ENCODE data around the gene SLC41A1.

SLC41A1 gene

DNA sequence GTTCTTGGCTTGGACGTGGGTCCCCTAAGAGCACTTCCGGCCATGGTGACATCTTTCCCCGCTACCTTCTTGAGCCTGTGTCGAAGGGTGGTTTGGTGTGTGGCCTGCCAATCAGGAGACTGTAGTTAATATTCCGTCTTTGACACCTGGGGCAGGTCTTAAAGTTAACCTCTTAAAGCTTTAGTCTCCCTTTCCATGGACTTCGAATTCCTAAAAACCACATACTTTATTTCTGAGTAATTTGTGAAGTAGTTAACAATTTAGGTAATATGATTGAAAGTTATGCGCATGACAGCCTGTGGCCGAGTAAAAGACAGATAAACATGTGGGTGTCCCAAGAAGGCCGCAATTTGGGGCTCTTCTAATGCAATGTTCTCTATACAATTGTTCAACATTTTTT is 27.6 kb downstream of the SLC41A1 start:
- no peak for DNase-seq

- DNase-seq: no peak
Observed at GRCh38 chr1:205783904-205784303, 29.1 kb downstream of the SLC41A1 start.

- no peak for DNase-seq
Observed at GRCh38 chr1:205783433-205783795, 29.6 kb downstream of the SLC41A1 start.

DNA sequence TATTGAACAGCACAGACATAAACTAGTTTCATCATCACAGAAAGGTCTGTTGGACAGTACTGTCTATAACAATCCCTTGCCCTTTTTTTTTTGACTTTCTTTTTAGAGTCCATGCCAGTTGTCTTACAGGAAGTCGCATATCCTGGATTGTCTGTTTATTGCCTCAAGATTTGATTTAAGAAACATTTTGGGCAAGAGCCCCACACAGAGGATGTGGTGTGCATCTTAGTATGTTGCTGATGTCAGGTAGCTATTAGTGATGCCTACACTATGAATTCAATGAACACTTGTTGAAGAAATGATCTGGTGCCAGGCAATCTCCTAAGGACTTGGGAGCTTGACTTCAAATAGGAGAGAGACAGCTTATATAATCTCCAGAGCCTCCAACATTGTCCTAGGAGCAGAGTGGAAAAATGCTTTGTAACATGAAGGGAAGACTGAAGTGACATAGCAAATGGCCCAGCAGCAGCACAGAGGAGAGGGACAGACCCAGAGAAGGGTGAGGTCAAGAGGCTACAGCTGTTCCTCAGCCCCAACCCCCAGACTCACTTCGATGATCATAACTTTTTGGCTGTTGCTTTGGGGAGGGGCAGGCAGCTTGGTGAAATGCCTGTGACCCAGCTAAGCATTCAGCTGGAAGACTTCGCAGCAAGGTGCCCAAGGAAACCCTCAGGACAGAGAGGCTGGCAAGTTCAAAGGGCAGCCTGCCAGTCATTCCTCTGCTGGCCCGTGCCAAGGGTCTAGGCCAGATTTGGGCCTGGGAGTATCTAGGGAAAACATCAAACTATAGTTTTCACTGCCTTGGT is 30.2 kb downstream of the SLC41A1 start:
- no peak for DNase-seq

- DNase-seq: no peak
Observed at GRCh38 chr1:205780335-205780734, 32.7 kb downstream of the SLC41A1 start.

DNA sequence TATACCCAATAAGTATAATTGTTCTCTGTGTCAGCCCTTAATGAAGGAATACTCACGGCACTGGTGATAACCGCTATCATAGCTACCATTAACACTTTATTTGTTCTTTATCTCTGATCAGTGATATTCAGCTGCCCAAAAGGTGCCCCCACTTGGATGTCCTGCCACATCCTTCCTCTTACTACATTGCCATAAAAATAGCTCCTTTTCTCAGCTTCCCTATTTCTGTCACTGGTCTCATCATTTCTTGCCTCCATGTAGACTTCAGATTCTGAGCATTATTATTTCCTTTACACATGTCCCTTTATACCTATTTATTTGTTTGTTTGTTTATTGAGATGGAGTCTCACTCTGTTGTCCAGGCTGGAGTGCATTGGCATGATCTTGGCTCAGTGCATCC is 35.0 kb downstream of the SLC41A1 start:
- no peak for DNase-seq

- no peak for DNase-seq
Observed at GRCh38 chr1:205775717-205776056, 37.3 kb downstream of the SLC41A1 start.

DNA sequence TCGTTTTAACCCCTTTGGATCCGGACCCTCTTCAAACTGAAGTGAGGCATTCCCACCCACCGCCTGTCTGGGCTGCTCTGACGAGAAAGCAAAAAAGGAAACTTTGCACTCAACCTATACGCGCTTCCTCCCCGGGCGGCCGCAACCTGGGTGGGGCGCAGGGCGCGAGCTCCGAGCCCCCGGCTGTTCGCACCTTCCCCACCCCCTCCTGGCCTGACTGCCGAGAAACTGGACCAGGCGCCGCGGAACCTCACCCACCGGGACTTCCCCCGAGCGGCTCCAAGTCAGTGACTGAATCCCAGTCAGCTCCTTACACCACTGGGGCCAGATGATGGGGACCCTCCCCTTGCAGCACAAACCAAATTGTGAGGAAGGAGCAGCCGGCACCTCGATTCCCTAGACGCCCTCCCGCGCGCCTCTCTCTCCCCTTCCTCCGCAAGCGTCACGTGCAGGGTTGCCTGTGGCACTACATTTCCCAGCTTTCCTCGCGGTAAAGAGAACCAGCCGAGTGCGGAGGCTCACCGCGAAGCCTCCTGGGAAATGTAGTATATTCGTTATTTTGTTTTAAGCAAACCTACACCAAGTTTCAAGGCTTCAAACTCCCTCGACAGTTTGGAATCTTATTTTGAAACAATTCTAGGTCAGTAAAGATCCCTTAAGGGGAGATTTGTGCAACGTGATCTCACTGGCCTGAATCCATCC is 37.8 kb downstream of the SLC41A1 start, which contains the start of gene RAB29:
Gene RAB29 (minus strand): TSS at position 468 of the 702 bp plus-strand sequence. CDS start 526 bp downstream, outside the sequence.
- DNase-seq: peak; percentile 78

DNA sequence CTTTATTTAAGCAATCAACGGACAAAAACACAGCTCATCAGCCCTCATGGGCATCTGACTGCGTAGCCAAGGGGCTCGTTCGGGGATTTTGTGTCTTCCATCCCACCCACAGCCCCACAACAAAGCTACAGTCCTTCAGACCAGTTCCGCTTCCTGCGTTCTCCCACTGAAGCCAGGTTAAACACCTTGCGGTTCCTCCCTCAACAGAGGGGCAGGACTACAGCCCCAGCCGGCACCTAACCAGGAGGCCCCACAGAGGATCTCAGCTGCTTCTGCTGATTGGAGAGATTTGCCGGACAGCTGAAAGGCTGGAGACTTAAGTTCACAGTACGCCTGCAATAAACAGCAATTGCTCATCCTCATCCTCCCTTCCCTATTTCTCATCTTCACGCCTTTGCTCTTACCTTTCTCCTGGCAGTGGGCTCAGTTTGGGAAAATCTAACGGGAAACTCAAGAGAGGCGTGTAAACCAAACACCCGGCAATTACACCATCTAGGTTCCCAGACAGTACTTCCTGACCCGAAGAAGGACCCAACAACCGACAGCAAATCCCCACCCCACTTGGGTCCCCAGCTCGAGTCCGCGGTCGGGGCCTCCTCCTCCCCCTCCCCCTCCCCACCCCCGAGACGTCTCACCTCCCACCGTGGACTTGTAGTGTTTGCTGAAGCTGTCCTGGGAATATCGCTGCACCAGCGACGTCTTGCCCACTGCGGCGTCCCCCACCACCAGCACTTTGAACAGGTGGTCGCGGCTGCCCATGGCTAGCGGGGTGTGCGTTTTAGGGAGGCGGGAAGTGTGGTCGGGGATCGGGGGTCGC is 38.6 kb downstream of the SLC41A1 start:
- peak; percentile 44 for DNase-seq

GRCh38 chr1:205772607-205773032 is 40.4 kb downstream of the SLC41A1 start:
- no peak for DNase-seq

- DNase-seq: no peak
Observed at GRCh38 chr1:205770618-205771017, 42.4 kb downstream of the SLC41A1 start.

DNA sequence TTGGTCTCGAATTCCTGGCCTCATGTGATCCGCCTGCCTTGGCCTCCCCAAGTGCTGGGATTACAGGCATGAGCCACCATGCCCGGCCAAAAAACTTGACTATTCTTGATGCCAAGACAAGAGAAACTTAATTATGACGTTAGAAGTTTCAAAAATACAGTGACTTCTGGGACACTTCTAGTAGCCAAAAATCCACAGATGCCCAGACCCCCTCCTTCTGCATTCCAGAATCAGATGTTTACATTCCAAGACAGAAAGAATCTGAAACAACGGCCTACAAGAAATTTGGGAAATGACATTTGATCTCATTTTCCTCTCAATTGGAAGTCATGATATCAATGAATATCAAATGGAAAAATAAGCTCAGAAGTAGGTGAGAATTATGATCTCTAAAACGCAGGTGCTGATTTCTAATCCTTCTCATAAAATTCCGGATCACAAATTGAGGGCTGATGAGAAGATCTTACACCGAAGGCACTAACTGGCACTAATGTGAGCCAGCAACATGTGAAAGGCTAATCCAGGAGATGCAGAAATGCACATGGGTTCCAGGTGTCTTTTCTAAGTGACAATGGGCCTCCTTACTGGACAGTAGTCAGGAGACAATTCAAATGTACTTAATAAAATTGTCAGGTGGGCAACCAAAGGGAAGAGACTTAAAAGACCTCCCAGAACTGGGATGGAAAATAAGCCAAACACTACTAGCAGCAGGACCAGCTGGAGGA is 43.2 kb downstream of the SLC41A1 start:
- no peak for DNase-seq

- no peak for DNase-seq
Observed at GRCh38 chr1:205767248-205767647, 45.8 kb downstream of the SLC41A1 start.

GRCh38 chr1:205766570-205766969 is 46.4 kb downstream of the SLC41A1 start:
- DNase-seq: no peak

DNA sequence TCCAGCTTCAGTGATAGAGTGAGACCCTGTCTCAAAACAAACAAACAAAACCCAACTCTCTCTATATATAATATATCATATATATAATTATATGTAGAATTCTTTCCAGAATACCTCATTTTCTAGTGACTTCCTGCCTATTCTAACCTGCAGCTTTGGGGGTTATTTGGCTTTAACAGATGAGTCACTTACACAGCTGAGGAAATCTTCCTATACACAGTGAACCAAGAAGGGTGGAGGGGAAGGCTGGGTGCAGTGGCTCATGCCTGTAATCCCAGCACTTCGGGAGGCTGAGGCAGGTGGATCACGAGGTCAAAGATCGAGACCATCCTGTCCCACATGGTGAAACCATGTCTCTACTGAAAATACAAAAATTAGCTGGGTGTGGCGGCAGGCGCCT is 47.0 kb downstream of the SLC41A1 start:
- DNase-seq: no peak

- no peak for DNase-seq
Observed at GRCh38 chr1:205764578-205764977, 48.4 kb downstream of the SLC41A1 start.

DNA sequence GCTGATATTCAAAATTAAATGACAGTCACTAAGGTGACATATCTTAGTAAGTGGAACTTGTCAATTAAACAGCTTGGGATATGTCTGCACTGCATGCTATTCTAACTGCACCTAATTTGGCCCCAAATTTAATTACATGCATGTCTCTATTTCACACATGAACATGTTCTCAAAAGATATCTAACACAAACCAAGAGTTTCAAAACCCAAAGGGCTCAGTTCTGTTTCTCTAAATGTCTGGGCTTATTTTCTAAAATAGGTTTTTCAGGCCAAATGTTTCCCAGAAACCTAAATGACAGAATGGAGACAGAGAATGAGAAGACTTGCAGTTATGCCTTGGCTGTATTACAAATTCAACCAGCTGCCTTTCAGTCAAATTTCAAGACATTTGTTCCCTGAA is 49.0 kb downstream of the SLC41A1 start:
- no peak for DNase-seq

DNA sequence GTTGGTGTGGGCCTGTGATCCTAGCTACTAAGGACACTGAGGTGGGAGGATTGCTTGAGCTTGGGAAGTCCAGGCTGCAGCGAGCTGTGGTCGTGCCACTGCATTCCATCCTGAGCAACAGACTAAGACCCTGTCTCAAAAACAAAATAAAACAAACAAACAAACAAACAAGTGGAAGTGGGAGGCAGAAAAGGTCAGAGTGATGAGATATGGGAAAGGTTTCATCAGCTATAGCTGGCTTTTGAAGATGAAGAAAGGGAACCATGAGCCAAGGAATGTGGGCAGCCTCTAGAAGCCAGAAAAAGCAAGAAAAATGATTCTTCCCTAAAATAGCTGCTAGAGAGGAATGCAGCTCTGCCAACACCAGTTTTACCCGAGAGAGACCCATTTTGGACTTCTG is 52.4 kb downstream of the SLC41A1 start:
- DNase-seq: no peak

- DNase-seq: no peak
Observed at GRCh38 chr1:205756552-205756951, 56.4 kb downstream of the SLC41A1 start.

DNA sequence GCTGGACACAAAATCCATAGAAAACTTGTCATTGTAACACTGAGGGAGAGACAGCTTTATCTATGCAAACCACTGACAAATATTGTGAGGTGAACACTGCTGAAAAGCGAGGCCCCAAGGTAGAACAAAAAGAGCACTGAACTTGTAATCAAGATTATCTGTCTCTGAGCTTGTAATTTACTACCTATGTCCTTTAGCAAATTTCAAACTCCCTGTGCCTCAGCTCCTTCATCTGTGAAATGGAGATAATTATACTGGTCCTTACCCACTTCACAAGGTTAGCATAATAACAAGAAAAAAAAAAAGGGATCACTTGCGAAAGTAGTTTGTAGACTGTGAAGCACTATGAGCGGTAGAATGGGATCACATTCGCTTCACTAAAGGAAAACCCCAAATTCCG is 58.1 kb downstream of the SLC41A1 start:
- DNase-seq: no peak

DNA sequence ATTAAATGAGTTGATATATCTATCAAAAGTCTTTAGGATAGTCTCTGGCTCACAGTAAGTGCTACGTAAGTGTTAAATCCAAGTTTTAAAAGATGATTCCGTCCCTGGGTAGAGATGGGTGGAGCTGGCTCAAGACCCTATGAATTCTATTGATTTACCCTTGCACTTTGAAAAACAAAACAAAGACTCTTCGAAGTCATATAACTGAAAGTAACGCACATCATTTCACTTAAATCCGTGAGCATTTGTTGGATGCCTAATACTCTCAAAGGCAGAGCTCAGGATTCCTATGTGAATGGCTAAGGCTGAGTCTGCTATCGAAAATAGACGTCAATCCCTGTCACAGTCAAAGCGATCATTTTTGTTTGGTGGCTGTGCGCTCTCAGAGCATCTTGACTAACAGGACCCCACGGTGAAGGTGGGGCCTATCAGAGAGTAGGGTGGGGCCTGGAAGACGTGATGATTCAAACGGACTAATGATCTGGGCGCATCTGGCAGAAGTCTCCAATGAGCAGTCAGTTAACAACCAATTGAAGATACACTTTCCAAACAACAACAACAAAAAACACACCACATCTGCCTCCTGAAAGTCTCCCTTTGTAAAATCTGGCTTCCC is 61.9 kb downstream of the SLC41A1 start:
- no peak for DNase-seq
